ENCODE measurements around the gene ITPA.

DNA sequence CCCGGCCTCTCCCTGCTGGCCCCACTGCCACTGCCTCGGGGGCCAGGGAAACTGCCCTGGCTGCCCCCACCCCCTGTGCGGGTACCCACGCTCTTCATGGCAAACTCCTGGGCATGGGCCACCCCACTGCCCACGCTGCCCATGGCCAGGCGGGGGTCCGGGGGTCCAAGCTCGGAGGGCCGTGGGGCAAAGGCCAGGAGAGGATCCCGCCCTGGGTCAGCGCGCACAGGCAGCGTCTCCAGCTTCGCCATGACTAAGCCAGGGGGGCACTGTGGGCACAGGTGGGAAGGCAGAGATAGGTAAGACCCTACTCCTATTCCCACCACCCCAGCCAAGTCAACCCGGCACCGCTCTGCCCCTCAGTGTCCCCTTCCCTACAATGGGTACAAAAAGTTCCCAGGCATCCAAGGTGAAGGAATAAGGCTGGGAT lies 42.4 kb upstream of the ITPA start:
- TF ChIP-seq, protein P1, sequence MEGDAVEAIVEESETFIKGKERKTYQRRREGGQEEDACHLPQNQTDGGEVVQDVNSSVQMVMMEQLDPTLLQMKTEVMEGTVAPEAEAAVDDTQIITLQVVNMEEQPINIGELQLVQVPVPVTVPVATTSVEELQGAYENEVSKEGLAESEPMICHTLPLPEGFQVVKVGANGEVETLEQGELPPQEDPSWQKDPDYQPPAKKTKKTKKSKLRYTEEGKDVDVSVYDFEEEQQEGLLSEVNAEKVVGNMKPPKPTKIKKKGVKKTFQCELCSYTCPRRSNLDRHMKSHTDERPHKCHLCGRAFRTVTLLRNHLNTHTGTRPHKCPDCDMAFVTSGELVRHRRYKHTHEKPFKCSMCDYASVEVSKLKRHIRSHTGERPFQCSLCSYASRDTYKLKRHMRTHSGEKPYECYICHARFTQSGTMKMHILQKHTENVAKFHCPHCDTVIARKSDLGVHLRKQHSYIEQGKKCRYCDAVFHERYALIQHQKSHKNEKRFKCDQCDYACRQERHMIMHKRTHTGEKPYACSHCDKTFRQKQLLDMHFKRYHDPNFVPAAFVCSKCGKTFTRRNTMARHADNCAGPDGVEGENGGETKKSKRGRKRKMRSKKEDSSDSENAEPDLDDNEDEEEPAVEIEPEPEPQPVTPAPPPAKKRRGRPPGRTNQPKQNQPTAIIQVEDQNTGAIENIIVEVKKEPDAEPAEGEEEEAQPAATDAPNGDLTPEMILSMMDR (IDR thresholded peaks at IDR 0.05): no peak
- TF ChIP-seq POLR2A (IDR thresholded peaks at IDR 0.05) (no peak), POLR2AphosphoS5 (IDR thresholded peaks at IDR 0.05; ENCODE audit: insufficient read depth in 1 of 2, low read depth in 1 of 2) (no peak)
